ENCODE measurements around the gene ETV2.

GRCh38 chr19:35663981-35664380 is 22.4 kb downstream of the ETV2 start:
- TF ChIP-seq CTCF (tag by site-specific recombination; IDR thresholded peaks at IDR 0.05) (no peak), ZNF175 (tag by site-specific recombination; IDR thresholded peaks at IDR 0.05) (no peak), ZNF707 (tag by site-specific recombination; IDR thresholded peaks at IDR 0.05) (no peak), PATZ1 (tag by site-specific recombination; IDR thresholded peaks at IDR 0.05) (no peak), ZNF398 (tag by site-specific recombination; IDR thresholded peaks at IDR 0.05) (no peak), SP2 (tag by site-specific recombination; IDR thresholded peaks at IDR 0.05) (no peak), ZNF670 (tag by site-specific recombination; IDR thresholded peaks at IDR 0.05; ENCODE audit: low read depth) (no peak), ZNF23 (tag by site-specific recombination; IDR thresholded peaks at IDR 0.05; ENCODE audit: borderline replicate concordance) (no peak), ZNF24 (tag by site-specific recombination; IDR thresholded peaks at IDR 0.05) (no peak), REPIN1 (tag by site-specific recombination; IDR thresholded peaks at IDR 0.05; ENCODE audit: low read depth) (no peak)
